Suprapubic skin (tissue), 3 donors: ENCODE measurements around the gene EPHB1.

Source experiments
- EP300 ChIP-seq: sonication (generic); formaldehyde crosslinking; IDR thresholded peaks from one replicate; pipeline ENCODE4 v1.6.1; 2017; ENCODE audit warnings: antibody characterized with exemption
- POLR2A ChIP-seq, 2 donors: fragments of 450-650 bp; IDR thresholded peaks; one replicate each; pipeline ENCODE4 v1.6.1; 2017; ENCODE audit warnings: antibody characterized with exemption in 2 of 2, mild to moderate bottlenecking in 2 of 2, moderate library complexity in 2 of 2
- TF ChIP-seq, protein P1 (sequence below), 2 donors: fragments of 200-600 bp in 1 of 2; fragments of 450-650 bp in 1 of 2; sonication (generic) in 1 of 2; IDR thresholded peaks; one replicate each; pipeline ENCODE4 v1.5.1; 2016 to 2019; ENCODE audit warnings: antibody characterized with exemption in 2 of 2, mild to moderate bottlenecking in 1 of 2, moderate library complexity in 1 of 2

DNA sequence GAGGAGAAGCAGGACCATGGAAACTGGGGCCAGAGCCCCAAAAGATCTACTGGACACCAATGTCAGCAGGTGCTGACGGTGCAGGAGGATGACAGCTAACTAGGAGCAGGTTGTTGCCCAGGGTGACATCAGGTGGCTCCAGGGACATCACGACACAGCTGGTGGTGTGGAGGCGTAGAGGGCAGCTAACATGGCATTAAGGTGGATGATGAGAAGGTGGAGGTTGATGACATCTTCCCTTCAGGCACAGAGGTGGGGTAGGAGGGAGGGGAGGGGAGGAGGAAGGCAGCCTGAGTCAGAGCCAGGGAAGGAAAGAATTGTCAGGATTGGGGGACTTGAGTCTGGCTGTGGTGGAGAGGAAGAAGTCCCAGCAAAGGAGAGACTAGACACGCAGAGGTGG is 1.5 kb upstream of the EPHB1 start:
- TF ChIP-seq, protein P1, sequence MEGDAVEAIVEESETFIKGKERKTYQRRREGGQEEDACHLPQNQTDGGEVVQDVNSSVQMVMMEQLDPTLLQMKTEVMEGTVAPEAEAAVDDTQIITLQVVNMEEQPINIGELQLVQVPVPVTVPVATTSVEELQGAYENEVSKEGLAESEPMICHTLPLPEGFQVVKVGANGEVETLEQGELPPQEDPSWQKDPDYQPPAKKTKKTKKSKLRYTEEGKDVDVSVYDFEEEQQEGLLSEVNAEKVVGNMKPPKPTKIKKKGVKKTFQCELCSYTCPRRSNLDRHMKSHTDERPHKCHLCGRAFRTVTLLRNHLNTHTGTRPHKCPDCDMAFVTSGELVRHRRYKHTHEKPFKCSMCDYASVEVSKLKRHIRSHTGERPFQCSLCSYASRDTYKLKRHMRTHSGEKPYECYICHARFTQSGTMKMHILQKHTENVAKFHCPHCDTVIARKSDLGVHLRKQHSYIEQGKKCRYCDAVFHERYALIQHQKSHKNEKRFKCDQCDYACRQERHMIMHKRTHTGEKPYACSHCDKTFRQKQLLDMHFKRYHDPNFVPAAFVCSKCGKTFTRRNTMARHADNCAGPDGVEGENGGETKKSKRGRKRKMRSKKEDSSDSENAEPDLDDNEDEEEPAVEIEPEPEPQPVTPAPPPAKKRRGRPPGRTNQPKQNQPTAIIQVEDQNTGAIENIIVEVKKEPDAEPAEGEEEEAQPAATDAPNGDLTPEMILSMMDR (IDR thresholded peaks at IDR 0.05) = no peak
- no peak for TF ChIP-seq EP300
- TF ChIP-seq POLR2A (IDR thresholded peaks at IDR 0.05) = no peak
